Measurements from ENCODE around the gene CCDC27.

Gene CCDC27

DNA sequence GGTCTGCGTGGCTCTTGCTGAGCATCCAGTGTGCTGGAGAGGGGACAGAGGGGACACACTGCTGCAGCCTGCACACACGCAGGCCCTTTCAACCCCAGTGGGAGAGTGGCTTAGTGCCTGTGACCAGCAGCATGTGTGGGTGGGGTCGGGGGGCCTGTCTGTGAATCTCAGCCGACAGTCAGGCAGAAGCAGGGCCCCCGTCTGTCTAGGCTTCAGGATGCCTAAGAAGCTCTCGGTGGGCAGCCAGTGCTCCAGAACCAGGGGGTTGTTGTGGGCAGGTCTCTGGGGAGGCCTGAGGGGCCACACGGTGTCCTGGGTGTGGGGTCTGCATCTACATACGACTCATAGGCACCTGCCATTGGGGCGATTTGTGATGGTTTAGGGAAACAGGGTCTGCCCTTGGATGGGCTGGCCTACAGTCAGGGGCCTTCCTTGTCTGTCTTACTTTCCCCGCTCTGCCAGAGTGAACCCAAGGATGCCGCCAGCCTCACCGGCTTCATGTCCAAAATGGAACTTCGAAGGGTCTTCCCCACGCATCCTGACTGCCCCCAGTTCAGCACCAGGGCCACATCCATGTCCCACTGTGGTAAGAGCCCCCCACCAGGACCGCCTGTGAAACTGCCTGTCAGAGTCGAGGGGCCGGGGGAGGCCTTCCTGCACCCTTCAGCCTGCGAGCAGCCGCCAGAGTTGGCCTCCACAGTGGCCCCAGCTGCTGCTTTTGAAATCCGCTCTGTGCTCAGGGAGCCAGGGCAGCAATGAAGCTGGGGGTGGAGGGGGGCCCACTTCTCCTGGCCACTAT lies 1.6 kb downstream of the CCDC27 start:
- no peak for DNase-seq (ENCODE audit: low read depth in 2 of 2)

DNA sequence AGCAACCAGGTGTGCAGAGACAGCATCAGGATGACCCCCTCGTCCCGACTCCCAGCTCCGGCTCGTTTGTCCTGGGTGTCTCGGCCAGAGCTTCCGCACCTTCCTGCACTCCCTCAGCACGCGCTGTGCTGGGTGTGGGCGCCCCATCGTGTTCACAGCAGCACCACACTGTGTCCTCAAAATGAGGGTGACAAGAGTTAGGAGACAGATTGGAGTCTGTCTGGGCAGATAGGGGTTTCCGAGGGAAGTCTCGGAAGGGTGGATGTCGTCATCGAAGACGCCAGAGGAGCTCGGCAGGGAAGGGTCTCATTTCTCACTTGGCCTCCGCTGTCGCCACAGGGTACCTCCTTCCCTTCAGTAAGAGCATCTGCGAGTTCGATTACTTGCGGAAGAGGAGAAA lies 4.1 kb downstream of the CCDC27 start:
- DNase-seq (ENCODE audit: low read depth in 2 of 2), result no peak

DNA sequence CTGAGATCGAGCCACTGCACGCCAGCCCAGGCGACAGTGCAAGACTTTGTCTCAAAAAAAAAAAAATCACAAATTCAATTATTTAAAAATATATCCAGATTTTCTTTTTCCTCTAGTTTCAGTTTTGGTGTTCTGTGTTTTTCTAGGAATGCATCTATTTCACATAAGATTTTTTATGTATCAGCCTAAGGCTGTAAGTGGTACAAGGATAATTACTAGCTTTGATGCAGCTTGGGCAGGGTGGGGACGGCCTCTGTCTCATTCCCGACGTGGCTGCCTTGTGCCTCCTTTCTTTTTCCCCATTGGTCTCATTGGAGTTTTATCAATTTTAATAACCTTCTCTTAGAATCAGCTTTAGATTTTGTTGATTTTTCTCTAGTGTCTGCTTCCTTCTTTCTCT lies 6.9 kb downstream of the CCDC27 start:
- DNase-seq (ENCODE audit: low read depth in 2 of 2), result no peak

DNA sequence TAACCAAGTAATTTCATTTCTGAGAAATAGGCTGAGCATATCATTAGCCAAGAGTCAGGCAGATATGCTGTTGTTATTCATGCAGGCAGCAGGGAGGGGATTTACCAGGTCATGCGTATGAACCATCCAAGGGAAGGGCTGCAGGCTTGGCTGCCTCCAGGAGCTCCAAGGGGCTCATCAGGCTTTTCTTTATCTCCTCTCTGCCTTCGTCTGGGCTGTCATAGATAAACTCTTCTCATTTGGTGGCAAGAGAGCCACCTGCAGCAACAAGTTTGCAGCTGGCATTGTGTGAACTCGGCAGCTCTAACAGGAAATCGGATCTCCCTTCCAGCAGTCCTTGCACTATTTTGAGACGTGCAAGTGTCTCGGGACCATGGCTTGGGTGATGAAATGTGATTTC lies 7.5 kb downstream of the CCDC27 start:
- no peak for DNase-seq (ENCODE audit: low read depth in 2 of 2)

DNA sequence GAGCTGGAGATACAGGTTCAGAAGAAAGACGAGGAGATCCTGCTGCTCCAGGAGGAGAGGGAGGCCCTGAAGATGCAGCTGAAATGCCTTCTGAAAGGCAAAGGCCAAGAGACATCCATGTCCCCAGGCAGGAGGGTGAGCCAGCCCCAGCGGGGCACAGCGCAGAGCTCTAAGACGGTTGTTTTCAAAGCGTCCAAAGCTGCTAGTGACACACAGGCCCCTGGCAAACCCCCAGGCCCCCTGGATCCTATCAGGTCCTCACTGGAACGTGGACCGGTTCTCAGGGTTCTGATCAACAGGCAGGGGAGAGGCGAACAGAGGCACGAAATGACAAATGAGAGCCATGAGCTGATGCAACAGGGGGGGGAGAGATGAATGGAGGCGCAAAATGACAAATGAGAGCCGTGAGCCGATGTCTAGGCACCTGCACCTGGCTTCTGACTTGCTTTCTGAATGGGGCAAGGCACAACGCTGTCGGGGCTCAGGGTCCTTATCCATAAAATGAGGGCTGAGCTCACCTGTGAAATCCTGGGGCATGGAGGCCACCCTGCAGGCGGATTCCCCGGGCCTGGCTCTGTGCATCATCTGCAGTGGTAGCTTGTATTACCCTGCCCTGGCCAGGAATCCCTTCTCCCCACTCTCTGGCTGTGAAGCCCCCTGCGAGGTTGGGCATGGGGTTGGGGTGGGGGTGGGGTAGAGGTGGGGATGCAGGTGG lies 9.2 kb downstream of the CCDC27 start:
- no peak for DNase-seq (ENCODE audit: low read depth in 2 of 2)

DNA sequence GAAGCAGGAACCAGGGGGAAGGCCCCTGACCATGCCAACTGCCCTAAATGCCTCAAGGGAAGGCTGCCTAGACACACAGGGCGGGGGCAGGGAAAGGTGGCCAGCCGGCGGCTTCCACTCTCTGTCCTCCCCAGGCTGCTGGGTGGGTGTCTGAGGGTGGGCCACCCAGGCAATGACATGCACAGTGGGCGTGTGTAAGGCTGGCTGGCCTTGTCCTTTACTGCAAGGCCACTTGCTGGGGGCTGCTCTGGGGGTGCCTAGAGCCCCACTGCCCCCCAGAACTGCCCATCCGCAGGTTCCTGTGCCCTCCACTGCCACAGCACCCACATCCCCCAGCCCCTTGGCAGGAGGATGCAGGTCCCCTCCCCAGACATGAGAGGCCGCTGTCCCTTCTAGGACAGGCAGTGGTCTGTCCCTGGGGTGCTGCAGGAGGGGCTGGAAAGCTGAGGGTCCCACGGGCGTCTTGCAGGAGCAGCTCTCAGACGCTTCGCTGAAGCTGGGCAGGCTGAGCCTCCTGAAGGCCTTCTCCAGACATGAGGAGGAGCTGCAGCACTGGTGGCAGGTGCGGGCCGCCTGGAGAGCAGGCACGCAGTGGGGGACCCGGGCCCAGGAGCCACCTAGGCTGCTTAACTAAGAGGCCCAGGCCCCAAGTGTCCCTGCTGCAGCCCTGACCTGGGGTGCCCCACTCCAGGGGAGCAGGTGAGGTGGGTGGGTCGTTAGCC lies 10.1 kb downstream of the CCDC27 start:
- no peak for DNase-seq (ENCODE audit: low read depth in 2 of 2)

DNA sequence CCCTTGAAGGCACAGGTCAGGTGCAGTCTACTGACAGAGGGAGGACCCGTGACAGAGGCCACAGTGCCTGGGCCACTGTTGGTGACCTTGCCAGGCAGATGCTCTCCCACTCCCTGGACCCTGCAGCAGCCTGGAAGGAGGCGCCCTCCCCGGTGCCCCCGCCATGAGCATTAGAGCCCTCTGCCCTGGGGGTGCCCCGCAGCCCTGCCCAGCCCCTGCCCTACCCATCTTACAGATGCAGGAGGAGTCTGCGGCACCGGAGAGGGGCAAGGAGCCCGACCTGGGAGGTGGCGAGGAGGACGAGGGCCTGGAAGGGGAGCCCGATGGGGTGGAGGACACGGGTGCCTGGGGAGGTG lies 10.6 kb downstream of the CCDC27 start:
- DNase-seq (ENCODE audit: low read depth in 2 of 2), result no peak

DNA sequence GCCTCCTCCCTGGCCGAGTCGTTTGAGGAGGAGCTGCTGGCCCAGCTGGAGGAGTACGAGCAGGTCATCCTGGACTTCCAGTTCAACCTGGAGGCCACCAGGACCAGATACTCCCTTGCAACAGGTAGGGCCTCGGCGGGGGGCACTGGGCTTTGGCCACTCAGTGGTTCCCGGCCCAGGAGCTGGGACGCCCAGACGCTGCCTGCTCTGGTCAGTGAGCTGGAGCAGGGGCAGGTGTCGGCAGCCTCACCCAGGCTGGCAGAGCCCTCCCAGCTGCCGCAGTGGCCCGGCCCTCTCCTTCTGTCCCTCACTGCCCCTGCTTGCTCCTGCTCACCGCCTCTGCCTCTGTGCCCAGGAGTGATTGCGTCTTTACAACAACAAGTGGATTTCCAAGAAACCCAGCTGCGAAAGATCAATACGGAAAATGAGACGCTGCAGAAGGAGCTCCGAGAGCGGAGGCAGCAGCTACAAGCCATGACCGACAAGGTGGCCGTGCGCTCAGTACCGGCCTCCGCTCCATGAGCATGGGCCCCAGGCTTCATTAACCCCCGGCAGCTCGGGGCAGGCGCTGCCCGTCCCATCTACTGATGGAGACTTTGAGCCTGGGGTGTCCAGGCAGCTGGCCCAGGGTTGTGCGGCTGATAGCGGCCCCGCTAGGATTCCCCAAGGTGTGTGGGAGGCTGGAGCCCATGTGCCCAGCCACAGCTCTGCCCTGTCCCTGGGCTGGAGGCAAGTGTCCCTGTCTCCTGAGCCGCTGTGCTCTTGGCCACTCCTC lies 11.3 kb downstream of the CCDC27 start:
- no peak for DNase-seq (ENCODE audit: low read depth in 2 of 2)

DNA sequence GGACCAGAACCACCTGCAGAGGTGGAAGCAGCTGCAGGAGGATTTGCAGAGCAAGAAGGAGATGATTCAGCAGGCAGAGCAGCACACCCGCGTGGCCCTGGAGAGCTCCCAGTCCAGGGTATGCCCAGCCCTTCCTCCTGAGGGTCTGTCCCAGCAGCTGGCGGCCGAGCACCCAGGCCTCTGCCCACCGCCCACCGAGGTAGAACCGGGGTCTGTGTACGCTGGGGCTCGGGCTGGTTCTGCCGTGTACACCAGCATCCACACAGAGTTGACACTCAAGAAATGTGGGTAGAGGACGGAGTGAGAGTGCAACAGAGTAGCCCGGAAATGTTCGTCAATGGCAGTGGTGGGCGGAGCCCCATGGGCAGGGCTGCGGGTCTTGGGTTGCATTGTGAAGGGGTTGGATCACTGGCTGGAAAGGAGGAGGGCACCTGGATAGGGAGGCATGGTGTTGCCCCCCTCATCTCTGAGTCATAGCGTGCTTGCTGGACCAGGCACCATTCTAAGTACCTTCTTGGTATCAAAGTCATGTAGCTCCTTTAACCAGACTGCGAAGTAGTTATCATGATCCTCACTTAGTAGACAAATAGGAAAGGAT lies 15.2 kb downstream of the CCDC27 start:
- no peak for DNase-seq (ENCODE audit: low read depth in 2 of 2)

DNA sequence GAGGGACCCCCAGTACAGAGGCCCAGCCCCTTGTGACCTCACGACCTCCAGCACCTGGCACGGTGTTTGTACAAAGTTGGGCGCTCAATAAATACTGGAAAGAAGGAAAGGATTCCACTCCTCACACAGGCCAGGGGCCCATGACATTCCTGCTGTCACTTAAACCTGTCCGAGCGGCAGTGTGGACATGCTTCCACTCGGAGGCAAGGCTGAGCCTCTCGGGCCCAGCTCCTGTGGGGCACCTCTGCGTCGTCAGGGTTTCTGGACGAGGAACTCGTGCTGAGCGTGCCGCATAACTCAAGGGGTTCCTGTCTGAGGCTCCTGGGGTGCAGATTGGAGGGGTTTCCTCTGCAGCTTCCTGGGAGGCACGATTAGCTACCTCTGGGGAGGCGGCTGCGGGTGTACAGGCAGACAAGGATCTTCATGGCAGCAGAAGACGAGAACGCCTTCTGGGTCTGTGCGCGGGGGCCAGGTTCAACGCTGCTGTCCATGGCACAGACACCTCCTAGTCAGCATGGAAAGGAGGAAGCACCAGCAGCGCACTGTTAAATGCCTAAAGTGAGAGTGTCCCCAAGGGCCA lies 16.7 kb downstream of the CCDC27 start:
- DNase-seq (ENCODE audit: low read depth in 2 of 2), result no peak

DNA sequence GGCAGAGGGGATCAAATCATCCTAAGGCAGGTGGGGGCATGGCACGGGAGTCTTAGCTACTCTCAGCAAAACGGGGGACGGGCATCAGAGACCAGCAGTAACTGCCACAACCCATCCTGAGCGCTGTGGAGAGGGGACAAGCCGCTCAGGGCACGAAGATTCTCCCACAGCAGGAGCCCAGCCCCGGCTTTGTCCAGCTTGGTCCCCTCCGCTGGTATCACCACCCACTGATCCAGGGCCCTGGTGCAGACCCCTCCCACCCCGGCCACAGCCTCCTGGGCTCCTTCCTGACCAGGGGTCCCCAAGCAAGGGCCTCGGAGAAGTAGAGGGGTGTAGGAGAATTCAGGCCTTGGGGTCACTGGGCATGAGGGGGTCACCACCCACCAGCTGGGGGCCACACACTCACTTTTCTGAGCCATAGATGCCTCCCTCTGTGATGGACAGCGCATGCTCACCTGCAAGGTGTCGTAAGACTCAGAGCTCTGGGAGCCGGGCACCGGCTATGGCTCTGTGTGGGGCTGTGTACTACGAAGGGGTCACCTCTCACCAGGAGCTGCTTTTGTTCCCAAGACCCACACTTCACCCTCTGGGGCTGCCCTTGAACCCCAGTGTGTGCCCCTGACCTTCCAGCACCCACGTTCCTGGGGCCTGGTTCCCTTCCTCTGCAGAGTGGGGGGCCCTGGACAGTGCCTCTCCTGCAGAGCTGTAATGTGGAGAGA lies 18.0 kb downstream of the CCDC27 start:
- DNase-seq (ENCODE audit: low read depth in 2 of 2), result no peak

DNA sequence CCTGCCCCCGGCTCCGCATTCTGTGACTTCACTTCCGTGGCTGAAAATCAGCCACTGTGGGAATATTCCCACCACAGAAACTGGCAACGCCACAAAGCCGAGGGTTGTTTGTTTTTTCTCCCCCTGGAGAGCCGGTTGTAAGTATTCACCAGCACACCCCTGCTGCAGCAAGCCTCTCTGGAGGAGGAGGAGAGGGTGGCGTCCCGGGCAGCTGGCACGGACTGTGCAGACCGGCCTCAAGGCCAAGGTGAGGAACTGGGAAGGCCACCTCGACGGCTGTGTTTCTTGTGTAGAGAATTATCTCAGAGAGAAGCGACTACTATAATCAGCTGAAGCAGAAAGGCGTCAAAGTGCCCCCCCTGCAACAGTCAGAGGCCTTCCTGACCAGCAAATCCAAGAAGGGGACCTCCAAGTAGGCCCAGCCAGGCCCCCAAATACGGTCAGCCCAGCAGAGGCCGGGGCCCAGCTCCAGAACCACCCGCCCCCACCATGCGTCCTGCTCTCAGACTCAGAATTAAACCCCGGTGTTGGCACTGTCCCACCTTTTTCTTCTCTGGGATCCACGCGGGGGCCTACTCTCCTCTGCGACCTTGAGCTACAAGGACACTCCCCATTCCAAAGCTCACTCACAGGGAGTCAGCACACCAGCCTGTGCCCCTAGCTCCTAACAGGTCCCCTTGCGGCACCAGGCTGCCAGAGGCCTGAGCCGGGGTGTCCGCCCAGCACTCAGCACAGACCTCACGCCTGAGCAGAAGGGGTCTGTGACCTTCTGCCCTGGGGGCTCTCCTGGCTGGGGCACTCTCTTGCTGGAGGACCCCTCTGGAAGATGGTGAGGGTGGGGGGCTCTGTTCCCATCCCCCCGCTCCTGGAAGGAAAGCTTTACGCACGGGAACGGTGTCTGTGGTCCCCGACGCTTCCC lies 19.1 kb downstream of the CCDC27 start:
- DNase-seq (ENCODE audit: low read depth in 2 of 2), result no peak

DNA sequence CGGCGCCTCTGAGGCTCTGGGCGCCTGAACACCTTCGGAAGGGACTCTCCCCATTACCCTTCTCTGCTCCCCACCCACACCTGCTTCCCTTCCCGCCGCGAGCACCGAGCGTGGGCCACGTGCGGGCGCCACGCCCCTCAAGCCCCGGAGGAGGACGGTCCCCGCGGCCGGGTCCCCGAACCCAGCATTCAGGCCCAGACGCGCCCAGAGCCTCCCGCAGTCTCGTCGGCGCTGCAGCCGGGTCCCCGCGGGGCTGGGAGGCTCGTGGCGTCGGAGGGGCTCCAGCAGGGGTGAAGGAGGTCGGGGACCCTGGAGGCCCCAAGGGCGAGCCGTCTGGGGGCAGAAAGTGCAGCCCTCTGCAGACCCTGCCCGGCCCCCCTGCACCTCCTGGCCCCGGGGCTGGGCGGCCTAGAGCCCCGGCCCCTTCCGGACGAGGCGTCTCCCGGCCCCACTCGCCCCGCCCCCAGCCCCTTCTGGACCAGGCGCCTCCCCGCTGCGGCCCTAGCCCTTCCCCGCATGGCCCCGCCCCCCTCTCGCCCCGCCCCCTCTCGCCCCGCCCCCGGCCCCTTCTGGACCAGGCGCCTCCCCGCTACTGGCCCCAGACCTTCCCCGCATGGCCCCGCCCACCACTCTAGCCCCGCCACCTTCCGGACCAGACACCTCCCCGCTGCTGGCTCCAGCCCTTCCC lies 19.9 kb downstream of the CCDC27 start:
- peak; percentile 67 to 77 for DNase-seq (ENCODE audit: low read depth in 2 of 2)

DNA sequence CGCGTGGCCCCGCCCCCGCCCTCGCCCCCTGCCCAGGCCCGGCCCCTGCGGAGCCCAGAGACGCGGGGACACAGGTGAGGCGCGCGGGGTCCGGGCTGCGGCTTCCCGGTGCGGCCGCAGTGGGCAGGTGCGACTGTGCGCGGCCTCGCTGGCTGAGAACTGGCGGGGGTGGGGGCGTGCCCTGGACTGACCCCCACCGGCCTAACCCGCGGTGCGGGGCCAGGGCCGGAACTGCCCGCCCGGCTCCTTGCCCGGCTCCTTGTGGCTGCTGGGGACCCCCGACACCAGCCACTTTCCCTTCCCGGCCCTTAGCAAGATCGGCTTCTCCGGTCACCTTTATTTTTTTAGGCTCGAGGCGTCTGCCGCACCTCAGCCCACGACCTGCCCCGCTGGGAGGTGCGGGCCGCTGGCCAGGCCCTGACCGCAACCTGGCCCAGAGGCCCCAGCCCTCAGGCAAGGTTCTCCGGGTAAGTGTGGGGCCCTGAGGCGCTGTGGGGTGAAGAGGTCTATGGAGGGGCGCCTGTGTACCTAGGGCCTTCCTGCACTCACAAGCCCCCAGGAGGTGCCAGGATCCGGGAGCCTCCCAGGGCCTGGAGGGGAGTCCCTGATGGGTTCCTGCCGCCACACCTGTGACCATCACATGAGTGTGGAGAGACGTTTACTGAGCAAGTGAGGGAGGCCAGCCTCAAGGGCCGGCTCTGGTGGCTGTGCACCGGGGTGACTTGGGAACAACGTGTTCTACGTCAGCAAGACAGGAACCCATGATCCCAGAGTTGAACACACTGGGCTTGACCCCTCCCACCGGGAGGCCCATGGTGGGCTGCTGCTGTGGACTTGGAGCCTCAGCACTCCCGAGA lies 20.7 kb downstream of the CCDC27 start, which contains the start of gene SMIM1:
Gene SMIM1, plus strand, starts transcription at position 35 of the 857 bp plus-strand sequence. CDS start 2,625 bp downstream, outside the sequence.
- no peak for DNase-seq (ENCODE audit: low read depth in 2 of 2)

DNA sequence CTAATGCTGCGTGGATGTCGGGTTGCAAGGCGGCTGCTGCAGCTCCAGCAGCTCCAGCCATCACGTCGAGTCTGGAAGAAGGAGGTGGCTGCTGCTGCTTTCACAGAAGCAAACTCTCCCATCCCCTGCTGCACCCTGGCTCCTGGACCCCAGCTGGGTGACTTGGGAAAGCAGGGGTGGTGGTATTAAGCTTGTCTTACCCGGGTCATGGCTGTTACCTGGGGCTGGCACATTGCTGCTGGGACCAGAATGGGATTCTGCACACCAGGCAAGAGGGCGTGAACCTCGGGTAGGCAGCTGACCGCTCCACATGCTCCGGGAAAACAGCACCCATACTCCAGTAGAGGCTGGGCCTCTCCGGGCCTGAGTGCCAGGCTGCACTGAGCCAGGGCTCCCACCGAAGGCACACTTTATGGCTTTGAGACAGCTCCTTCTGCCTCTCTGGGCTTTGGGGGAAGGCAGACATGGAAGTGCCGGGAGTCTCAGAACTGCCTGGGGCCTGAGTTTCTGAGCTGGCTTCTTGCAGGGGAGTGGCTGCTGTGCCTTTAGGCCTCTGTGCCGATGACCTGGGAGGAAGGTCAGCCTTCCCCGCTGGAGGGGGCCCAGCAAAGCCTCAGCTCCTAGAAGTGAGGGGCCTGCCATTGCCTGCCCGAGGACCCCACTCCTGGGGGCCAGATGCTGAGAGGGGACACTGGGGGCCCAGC lies 21.5 kb downstream of the CCDC27 start:
- no peak for DNase-seq (ENCODE audit: low read depth in 2 of 2)

DNA sequence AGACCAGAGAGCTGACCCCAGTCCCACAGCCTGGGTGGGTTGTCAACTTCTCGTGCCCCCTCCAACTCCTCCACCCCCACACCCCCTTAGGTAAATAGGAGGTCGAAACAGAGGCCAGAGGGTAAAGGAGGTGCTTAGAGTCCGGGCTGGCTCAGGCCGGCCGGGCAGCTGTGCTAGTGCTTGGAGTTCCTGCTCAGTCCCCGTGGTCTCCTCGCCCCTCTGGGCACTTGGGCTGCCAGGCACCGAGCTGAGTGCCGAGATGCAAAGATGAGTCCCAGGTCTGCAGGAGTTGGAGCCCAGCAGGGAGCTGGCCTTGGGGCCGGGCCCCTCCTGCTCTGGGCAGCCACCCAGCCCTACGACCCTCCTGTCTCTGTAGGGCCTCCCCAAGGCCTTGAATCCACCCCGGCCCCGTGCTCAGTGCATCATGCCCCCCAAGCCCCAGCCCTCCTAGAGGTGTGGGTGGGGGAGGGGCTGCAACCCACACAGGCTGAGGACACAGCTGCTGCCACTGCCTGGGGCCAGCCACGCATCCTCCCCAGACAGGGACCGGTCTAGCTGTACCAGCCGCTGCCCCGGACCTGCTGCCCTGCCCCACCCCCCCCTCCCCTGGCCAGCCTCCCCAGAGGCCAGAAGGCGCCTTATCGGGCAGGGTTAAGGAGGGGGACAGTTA lies 22.2 kb downstream of the CCDC27 start:
- DNase-seq (ENCODE audit: low read depth in 2 of 2), result no peak

Measured in stimulated activated CD4-positive, alpha-beta T cell treated with anti-CD3 and anti-CD28 coated beads, Interleukin-1b, Interleukin-23, amount 100 ng/mL, for 1 hour (primary cell).